ENCODE results near the gene CNTN5.
"Not testable (repeated sequence)": the region's sequence is repeated elsewhere in the genome, so short reads cannot be mapped to it uniquely, and the experiment has no call there.

The CNTN5 gene

GRCh38 chr11:99020352-99021225, at the start of gene CNTN5:
TSS of gene CNTN5 (plus strand) at chr11:99020949.
- DNase-seq = no peak

GRCh38 chr11:98979205-98979604, 41.5 kb upstream of the CNTN5 start:
- DNase-seq = no peak

DNA sequence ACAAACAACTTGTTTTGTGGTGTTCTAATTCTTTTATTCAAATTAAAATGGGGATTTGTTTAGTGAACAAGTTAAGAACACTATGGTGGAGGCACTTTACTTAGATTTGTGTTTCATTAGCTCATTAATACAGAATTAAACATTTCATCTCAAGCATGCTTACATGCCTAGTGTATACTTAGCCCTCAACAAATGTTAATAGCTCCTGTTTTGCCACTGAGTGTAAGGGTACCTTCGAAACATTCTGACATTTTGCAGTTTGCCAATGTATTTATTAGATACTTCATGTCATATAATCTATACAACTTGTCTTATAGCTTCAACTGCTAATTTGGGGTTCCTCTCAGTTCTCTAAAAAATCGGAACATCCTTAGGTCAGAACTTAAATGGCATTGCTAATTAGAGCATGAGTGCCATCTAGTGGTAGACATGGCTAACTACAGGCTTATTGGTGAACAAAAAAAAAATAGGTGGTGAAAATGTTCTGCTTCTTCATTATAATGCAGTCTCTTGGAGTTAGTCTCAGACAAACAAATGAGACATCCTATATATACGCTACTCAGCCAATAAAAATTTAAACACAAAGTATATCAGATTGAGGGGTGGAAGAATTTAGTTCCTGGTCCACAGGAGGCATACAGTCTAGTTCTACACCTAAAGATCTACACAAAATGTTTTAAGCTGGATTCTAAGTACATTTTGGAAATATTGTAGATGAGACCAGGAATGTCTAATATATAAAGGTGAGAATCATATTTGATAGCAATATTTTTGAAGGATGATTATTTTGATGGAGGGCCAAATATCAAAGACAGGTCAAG, 4.9 kb upstream of the CNTN5 start:
- peak; percentile 27 for DNase-seq

- no peak for DNase-seq
Observed at GRCh38 chr11:99019696-99020095, 1.1 kb upstream of the CNTN5 start.

- DNase-seq = no peak
Observed at GRCh38 chr11:99037057-99037456, 16.3 kb downstream of the CNTN5 start.

DNA sequence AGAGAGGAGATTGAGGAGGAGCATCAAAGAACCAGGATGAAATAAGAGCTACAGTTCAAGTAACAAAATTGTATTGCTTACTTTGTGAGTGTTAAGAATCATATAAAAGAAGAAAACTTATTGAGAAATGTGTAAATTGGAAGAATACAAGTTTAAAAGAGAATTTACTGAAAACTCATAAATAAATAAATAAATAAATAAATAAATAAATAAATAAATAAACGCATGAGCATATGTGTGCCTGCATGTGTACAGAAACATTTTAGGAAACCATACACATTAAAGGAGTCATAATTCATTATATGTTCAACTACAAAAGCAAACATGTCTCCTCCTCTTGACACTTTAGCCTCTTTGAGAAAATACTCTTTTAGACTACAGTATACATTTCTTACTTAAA, 42.6 kb downstream of the CNTN5 start:
- no peak for DNase-seq

GRCh38 chr11:99065121-99065520, 44.4 kb downstream of the CNTN5 start:
- no peak for DNase-seq

DNA sequence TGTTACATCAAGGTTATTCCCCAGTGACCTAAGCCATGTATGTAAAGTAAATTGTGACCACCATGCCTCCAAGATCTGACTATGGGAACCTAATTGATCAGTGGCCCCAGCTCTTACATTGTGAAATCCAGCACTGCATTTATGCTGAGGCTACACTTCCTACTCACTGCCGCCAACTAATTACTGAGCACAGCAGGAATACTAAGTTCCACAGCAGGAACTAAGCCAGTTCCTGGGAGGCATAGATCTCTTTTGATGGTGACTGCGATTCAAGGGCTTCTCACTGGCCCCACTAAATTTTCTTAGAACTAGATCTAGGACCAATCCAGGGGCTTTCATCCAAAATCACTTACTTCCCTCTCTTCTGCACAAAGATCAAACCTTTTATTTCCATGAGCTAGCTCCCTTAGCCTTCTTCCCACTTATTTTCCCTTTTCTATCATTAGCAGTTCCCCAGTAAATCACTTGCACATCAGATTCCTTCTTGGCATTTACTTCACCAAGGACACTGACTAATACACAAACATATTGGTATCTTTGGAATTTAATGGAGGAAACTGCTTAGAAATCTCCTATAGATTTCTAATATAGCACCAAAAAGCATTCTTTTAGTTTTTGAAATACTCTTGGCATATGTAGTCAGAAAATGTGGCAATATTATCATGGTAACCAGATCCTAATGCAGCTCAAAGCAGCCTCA, 46.0 kb downstream of the CNTN5 start:
- no peak for DNase-seq

DNA sequence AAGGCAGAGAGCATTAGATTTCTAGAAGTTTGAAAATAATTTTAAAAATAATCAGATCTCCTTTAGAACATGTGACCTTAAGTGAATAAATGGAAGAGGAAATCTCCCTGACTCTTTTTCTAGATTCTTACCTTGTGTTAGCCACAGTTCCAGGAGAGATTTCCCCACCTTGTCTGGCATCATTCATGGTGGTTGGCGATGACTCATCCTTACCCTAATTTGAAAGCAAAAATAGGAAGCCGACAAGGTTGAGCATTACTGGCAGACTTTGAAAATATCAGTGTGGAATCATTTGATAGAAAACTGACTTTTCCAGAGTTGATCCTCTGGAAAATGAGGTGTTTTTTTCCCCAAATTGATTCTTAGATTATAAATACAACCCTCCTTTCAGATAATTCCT, 48.1 kb downstream of the CNTN5 start:
- DNase-seq = no peak

- no peak for DNase-seq
Observed at GRCh38 chr11:99069856-99070444, 49.2 kb downstream of the CNTN5 start.

GRCh38 chr11:99079576-99079975, 58.8 kb downstream of the CNTN5 start:
- no peak for DNase-seq

DNA sequence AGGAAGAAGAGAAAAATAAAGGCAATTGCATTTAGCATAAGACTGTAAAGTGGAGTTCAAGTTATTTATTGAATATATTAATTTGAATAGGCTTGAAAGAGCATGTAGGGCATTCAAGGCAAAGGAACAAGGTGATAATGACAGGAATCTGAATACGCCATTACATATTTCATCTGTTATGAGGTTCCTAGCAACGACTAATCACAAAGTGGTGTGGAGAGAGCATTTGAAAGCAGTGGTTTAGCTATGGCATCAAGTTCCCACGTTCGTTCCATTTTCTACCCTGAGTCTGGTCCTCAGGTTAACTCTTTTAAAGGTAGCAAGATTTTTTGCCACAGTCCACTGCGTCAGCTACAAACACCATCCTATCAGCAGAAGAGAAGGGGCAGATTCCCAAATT, 59.4 kb downstream of the CNTN5 start:
- DNase-seq = no peak

DNA sequence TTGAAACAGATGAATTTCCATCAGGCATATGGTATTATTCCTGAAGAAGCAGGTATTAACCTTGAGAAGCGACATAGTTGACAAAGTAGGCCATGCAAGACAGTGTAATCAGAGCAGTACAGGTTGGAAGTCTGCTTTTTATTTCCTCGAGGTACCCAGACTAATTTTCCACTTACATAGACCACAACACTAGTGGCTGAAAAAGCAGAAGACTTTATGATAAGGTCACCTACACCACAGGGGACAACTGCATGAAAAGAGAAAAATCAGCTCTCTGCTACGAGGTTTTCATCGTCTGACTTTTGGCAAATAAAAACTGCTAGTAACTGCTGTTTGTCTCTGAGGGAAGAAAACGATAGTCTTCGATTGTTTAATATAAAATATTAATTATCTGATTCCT, 77.5 kb downstream of the CNTN5 start:
- no peak for DNase-seq

DNA sequence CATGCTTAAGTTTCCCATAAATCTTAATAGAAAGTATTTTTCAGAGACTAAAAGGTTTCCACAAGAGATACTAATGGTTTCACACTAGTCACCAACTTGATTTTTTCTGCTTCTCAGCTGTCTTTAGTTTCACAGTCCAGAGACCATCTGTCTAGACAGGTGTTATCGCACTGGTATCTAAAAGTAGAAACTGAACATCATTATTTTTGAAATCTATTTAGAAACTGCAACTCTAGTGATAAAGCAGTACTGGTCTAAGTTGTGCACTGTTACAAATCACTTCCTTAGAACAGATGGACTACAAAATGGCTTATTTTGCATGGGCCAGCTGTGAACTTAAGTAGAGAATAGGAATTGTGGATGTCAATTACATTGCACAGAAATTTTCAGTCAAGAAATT, 78.0 kb downstream of the CNTN5 start:
- DNase-seq = no peak

- DNase-seq = no peak
Observed at GRCh38 chr11:99117603-99118002, 96.9 kb downstream of the CNTN5 start.

- not testable (repeated sequence) for DNase-seq
Observed at GRCh38 chr11:99133862-99134261, 113.1 kb downstream of the CNTN5 start.

GRCh38 chr11:99135508-99135907, 114.8 kb downstream of the CNTN5 start:
- DNase-seq = no peak

DNA sequence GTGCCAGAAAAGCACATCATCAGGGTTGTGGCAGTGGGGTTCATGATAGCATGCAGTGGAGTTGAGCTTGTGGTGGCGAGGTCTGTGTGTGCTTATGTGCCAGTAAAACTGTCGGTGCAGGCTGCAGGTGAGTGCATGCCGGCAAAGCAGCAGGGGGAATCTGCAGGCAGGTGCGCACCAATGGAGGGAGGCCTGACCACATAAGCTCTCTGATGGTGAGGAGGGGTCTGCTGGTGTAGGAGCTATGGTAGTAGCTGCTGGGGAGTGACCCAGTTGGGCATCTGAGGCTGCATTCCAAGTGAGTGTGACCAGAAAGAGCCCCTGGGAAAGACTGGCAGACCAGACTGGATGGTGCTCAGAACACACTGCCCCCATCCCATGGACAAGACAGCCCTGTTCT, 121.5 kb downstream of the CNTN5 start:
- DNase-seq = no peak

DNA sequence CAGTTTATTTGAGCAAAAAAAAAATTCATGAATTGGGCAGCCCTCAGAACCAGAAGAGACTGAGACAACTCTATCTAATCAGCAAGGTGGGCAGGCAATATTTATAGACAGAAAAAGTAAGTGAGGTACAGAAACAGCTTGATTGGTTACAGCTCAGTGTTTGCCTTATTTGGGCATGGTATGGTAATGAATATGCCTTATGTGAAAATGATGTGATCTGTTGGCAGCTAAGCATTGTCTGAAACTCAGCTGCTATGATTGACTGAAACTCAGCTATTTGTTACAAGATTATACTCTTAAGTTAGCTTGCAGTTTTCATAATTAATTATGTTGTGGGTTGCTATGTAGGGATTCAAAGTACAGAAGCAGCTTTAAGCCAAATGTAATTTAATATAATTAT, 127.6 kb downstream of the CNTN5 start:
- no peak for DNase-seq

DNA sequence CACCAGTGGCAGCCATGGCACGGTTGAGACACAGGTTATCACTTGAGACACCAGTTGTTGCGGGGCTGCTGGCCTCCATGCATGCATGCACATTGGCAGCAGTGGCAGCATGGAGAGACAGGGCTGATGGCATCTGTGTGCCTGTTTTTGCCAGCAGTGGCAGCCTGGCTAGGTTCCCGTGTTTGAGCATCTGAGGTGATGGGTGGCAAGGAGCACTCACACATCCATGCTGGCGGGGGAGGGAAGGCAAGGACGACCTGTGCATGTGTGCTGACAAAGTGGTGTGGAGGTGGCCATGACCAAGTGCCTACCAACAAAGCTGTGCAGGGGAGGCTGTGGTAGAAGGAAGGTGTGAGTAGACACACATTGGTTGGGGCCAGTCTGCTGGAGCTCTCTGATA, 133.5 kb downstream of the CNTN5 start:
- DNase-seq = no peak

DNA sequence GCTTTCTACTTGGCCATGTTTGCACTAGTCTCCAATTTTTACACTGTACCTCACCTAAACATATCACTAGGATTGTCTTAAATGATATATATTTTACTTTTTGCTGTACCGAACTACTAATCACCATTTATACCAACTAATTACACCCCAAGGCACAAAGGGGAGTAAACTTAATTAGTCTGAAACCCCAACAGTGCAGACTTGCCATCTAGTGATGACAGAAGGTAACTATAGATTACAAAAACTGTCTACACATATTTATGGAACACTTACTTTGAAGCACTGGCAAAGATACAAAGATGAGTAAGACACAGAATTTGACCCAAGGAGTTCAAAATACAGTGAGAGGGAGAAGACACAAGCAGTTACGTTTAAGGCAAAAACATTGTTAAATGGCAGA, 139.7 kb downstream of the CNTN5 start:
- no peak for DNase-seq

DNA sequence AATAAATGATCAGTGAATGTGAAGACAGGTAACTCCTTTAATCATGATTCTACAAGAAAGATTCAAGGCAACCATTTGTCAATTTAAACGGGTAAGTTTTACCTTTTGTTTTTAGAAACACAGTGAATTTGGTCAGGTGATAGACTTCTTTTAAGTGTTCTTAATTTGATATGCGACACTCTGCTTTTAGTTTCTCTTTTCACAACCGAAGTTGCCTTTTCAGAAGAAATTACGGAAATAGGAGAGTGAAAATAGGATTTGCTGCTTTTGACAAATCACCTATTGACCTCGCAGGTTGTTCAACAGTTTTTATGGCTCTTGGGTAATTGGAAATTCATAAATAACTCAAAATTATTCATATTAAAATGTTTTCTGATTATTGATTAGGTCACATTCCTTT, 142.1 kb downstream of the CNTN5 start:
- no peak for DNase-seq

GRCh38 chr11:99170591-99170990, 149.8 kb downstream of the CNTN5 start:
- no peak for DNase-seq
